T-helper 17 cell (primary cell): ENCODE data around the gene NMT1. TPM values are rescaled to one million over a fixed set of nuclear protein-coding genes. Genes with fewer than 3 reads are reported as not detected.

Experiments used
- ATAC-seq: fragments of 150-1000 bp; cut with Tn5 transposase; 2 replicates; pipeline ENCODE4 v1.10.0; 2021; ENCODE audit warnings: mild to moderate bottlenecking, moderate library complexity
- DNase-seq, 3 donors: peaks; one replicate each; pipeline versions ENCODE4 v3.0.0 to v3.0.0-alpha.2; 2020 to 2021
- H3K9me3 ChIP-seq: one replicate; pipeline ENCODE4 v1.7.0; 2013; ENCODE audit warnings: low read length, mild to moderate bottlenecking; ENCODE audit not compliant: control insufficient read depth, poor library complexity, severe bottlenecking
- H3K27ac Mint-ChIP-seq: one replicate; pipeline ENCODE4 v1.8.0; 2022; ENCODE audit warnings: mild to moderate bottlenecking, moderate library complexity, mixed read lengths
- H3K27me3 Mint-ChIP-seq: one replicate; pipeline ENCODE4 v1.8.0; 2022; ENCODE audit warnings: mixed read lengths
- H3K36me3 Mint-ChIP-seq: one replicate; pipeline ENCODE4 v1.8.0; 2022; ENCODE audit warnings: low read depth, mixed read lengths
- H3K4me1 Mint-ChIP-seq: one replicate; pipeline ENCODE4 v1.8.0; 2022; ENCODE audit warnings: mild to moderate bottlenecking, mixed read lengths
- H3K4me3 Mint-ChIP-seq: one replicate; pipeline ENCODE4 v1.8.0; 2022; ENCODE audit warnings: mild to moderate bottlenecking, moderate library complexity, mixed read lengths
- total RNA-seq, 4 donors: library from RNA in 2 of 4; stranded (reverse) in 2 of 4; gene quantifications; one replicate each; pipeline ENCODE4 v1.2.3 and lab custom pipeline; 2022 to 2026

The NMT1 gene
- total RNA-seq, 2 donors from 2014 or later: 78.2 to 85.9 TPM

GRCh38 chr17:45127548-45128300 lies 66.6 kb downstream of the NMT1 start:
- Mint-ChIP-seq H3K27ac (no peak overlapping the region), H3K27me3 (no peaks in the 10 kb centered on the region), H3K4me1 (no peaks in the 10 kb centered on the region), H3K4me3 (no peak overlapping the region), H3K36me3 (no peaks in the 10 kb centered on the region)
- H3K9me3 ChIP-seq: no peaks in the 10 kb centered on the region
- ATAC-seq: no peak
- no peak for DNase-seq

GRCh38 chr17:45128331-45128730 lies 67.2 kb downstream of the NMT1 start:
- H3K27ac Mint-ChIP-seq: no peak overlapping the region
- H3K9me3 ChIP-seq: no peaks in the 10 kb centered on the region
- no peak overlapping the region for H3K4me3 Mint-ChIP-seq
- H3K4me1 Mint-ChIP-seq: no peaks in the 10 kb centered on the region
- ATAC-seq (no peak), DNase-seq (no peak)
- H3K36me3 Mint-ChIP-seq: no peaks in the 10 kb centered on the region
- no peaks in the 10 kb centered on the region for H3K27me3 Mint-ChIP-seq

GRCh38 chr17:45128989-45129388 lies 67.9 kb downstream of the NMT1 start:
- peaks cover 2% of the 10 kb centered on the region for H3K4me1 Mint-ChIP-seq
- ATAC-seq: no peak
- no peaks in the 10 kb centered on the region for H3K27me3 Mint-ChIP-seq
- H3K27ac Mint-ChIP-seq: no peak overlapping the region
- H3K9me3 ChIP-seq: no peaks in the 10 kb centered on the region
- H3K4me3 Mint-ChIP-seq: no peak overlapping the region
- no peak for DNase-seq
- H3K36me3 Mint-ChIP-seq: no peaks in the 10 kb centered on the region

GRCh38 chr17:45129426-45129939 lies 68.4 kb downstream of the NMT1 start:
- DNase-seq: no peak
- no peak overlapping the region for H3K27ac Mint-ChIP-seq
- ATAC-seq: no peak
- no peak overlapping the region for H3K4me3 Mint-ChIP-seq
- peaks cover 2% of the 10 kb centered on the region for H3K4me1 Mint-ChIP-seq
- no peaks in the 10 kb centered on the region for H3K36me3 Mint-ChIP-seq
- H3K9me3 ChIP-seq: no peaks in the 10 kb centered on the region
- H3K27me3 Mint-ChIP-seq: no peaks in the 10 kb centered on the region

- H3K4me3 Mint-ChIP-seq: peak overlapping the region; percentile 60
Observed at GRCh38 chr17:45129940-45130680, 69.0 kb downstream of the NMT1 start.

GRCh38 chr17:45130681-45131615 lies 69.8 kb downstream of the NMT1 start:
- Mint-ChIP-seq H3K36me3 (no peaks in the 10 kb centered on the region), H3K4me1 (peaks cover 8% of the 10 kb centered on the region), H3K27me3 (no peaks in the 10 kb centered on the region), H3K4me3 (peak overlapping the region; percentile 90), H3K27ac (peak overlapping the region; percentile 54)
- no peak for DNase-seq
- no peak for ATAC-seq
- no peaks in the 10 kb centered on the region for H3K9me3 ChIP-seq

More at GRCh38 chr17:45129940-45130680, 69.0 kb downstream of the NMT1 start:
- H3K27ac Mint-ChIP-seq: no peak overlapping the region
- H3K9me3 ChIP-seq: no peaks in the 10 kb centered on the region
- peaks cover 4% of the 10 kb centered on the region for H3K4me1 Mint-ChIP-seq
- no peak for ATAC-seq
- H3K36me3 Mint-ChIP-seq: no peaks in the 10 kb centered on the region
- no peak for DNase-seq
- no peaks in the 10 kb centered on the region for H3K27me3 Mint-ChIP-seq

GRCh38 chr17:45131616-45132319 lies 70.7 kb downstream of the NMT1 start:
- no peaks in the 10 kb centered on the region for H3K27me3 Mint-ChIP-seq
- no peak for ATAC-seq

GRCh38 chr17:45132320-45132571 lies 71.1 kb downstream of the NMT1 start, which contains the start of gene PLCD3:
Gene PLCD3, minus strand, starts transcription at chr17:45132515. Its CDS starts 105 bp downstream, at chr17:45132410.
- DNase-seq (peak in 1 of 3 donors; percentile 75), ATAC-seq (no peak)
- Mint-ChIP-seq H3K27me3 (no peaks in the 10 kb centered on the region), H3K4me3 (peak within 1 kb of the TSS; percentile 90), H3K27ac (peak within 1 kb of the TSS; percentile 73), H3K4me1 (peaks cover 11% of the 10 kb centered on the region), H3K36me3 (no peaks in the 10 kb centered on the region)
- no peaks in the 10 kb centered on the region for H3K9me3 ChIP-seq

More at GRCh38 chr17:45131616-45132319, 70.7 kb downstream of the NMT1 start:
- peak overlapping the region; percentile 54 for H3K27ac Mint-ChIP-seq
- peaks cover 11% of the 10 kb centered on the region for H3K4me1 Mint-ChIP-seq
- H3K36me3 Mint-ChIP-seq: no peaks in the 10 kb centered on the region
- peak overlapping the region; percentile 90 for H3K4me3 Mint-ChIP-seq
- DNase-seq: peak; percentile 33 to 51 (median 51)
- no peaks in the 10 kb centered on the region for H3K9me3 ChIP-seq

- Mint-ChIP-seq H3K4me3 (peak overlapping the region; percentile 90), H3K4me1 (peaks cover 11% of the 10 kb centered on the region), H3K27me3 (no peaks in the 10 kb centered on the region), H3K36me3 (no peaks in the 10 kb centered on the region), H3K27ac (peak overlapping the region; percentile 73)
- H3K9me3 ChIP-seq: no peaks in the 10 kb centered on the region
- DNase-seq (peak; percentile 46 to 70 (median 48)), ATAC-seq (peak; percentile 52)
Observed at GRCh38 chr17:45132572-45133463, 71.7 kb downstream of the NMT1 start.

GRCh38 chr17:45135192-45135977 lies 74.3 kb downstream of the NMT1 start, which contains the start of gene ACBD4:
Gene ACBD4, plus strand, starts transcription at chr17:45135687. Its CDS starts 458 bp downstream, at chr17:45136145.
- DNase-seq (peak; percentile 93 to 100 (median 94)), ATAC-seq (peak; percentile 89)
- peaks cover 13% of the 10 kb centered on the region for H3K4me1 Mint-ChIP-seq
- peak within 1 kb of the TSS; percentile 80 for H3K27ac Mint-ChIP-seq
- no peaks in the 10 kb centered on the region for H3K27me3 Mint-ChIP-seq
- H3K4me3 Mint-ChIP-seq: peak within 1 kb of the TSS; percentile 87
- H3K9me3 ChIP-seq: no peaks in the 10 kb centered on the region
- no peaks in the 10 kb centered on the region for H3K36me3 Mint-ChIP-seq
